B cell (primary cell): ENCODE measurements around the gene DNAJB12. TPM values are rescaled to one million over a fixed set of nuclear protein-coding genes. Genes with fewer than 3 reads are reported as not detected.

ENCODE experiments used
- ATAC-seq: fragments of 200-7000 bp; cut with Tn5 transposase; one replicate; pipeline ENCODE4 v1.10.0; 2021; ENCODE audit warnings: low read depth, mild to moderate bottlenecking, moderate number of reproducible peaks, moderate library complexity
- CTCF ChIA-PET: fragments of 350-600 bp; sonication (Branson Sonifier 250); formaldehyde crosslinking; loops from one replicate; lab custom pipeline; 2021; ENCODE audit warnings: antibody characterized with exemption, inconsistent platforms; lab: Charles Lee
- POLR2A ChIA-PET: fragments of 350-600 bp; sonication (Branson Sonifier 250); formaldehyde crosslinking; loops from one replicate; lab custom pipeline; 2021; ENCODE audit warnings: antibody characterized with exemption; lab: Charles Lee
- DNase-seq: peaks from one replicate; pipeline ENCODE4 v3.0.0; 2013
- H2AFZ ChIP-seq: 2 replicates; pipeline ENCODE4 v1.6.1; 2012; ENCODE audit warnings: mild to moderate bottlenecking, low read depth, low read length; ENCODE audit not compliant: insufficient read depth, poor library complexity, severe bottlenecking
- H3K27ac ChIP-seq, 2 donors: 1 replicate in 1 of 2; 2 replicates in 1 of 2; pipeline ENCODE4 v1.5.1; 2012 to 2013; ENCODE audit warnings: low read length in 2 of 2, mild to moderate bottlenecking in 2 of 2, moderate library complexity in 1 of 2
- H3K27me3 ChIP-seq, 4 experiments: fragments of 200-600 bp in 1 of 4; sonication (generic) in 1 of 4; replicated peaks in 1 of 4; 1 replicate in 2 of 4; 2 replicates in 2 of 4; pipeline versions ENCODE4 v1.6.1 to v1.7.0; 2013 to 2016; ENCODE audit warnings: low read length in 3 of 4, mild to moderate bottlenecking in 2 of 4, mixed read lengths in 1 of 4, moderate library complexity in 1 of 4; ENCODE audit not compliant: insufficient read depth in 4 of 4, control insufficient read depth in 3 of 4; ENCODE audit errors: control extremely low read depth in 1 of 4
- H3K36me3 ChIP-seq, 2 experiments: replicated peaks in 1 of 2; 1 replicate in 1 of 2; 2 replicates in 1 of 2; pipeline versions ENCODE4 v1.6.1 to v1.7.1; 2013; ENCODE audit warnings: low read length in 1 of 2; ENCODE audit not compliant: insufficient read depth in 2 of 2, control insufficient read depth in 1 of 2; ENCODE audit errors: control extremely low read depth in 1 of 2, extremely low read depth in 1 of 2
- H3K4me1 ChIP-seq, 2 donors: fragments of 200-600 bp in 1 of 2; sonication (generic) in 1 of 2; 1 replicate in 1 of 2; 2 replicates in 1 of 2; pipeline versions ENCODE4 v1.5.1 to v1.6.1; 2013 to 2017; ENCODE audit warnings: low read length in 2 of 2; ENCODE audit not compliant: control insufficient read depth in 2 of 2, insufficient read depth in 2 of 2
- H3K4me2 ChIP-seq: replicated peaks from 2 replicates; pipeline ENCODE3; 2012; ENCODE audit warnings: mild to moderate bottlenecking, low read depth, low read length; ENCODE audit not compliant: poor library complexity, severe bottlenecking
- H3K4me3 ChIP-seq, 5 experiments: fragments of 200-600 bp in 1 of 5; sonication (generic) in 1 of 5; 1 replicate in 3 of 5; 2 replicates in 2 of 5; pipeline versions ENCODE4 v1.5.1 to v1.7.0; 2011 to 2016; ENCODE audit warnings: low read length in 4 of 5, mild to moderate bottlenecking in 4 of 5, low read depth in 2 of 5, control low read depth in 1 of 5, moderate library complexity in 1 of 5; ENCODE audit not compliant: insufficient read depth in 1 of 5; ENCODE audit errors: control extremely low read depth in 1 of 5, extremely low read depth in 1 of 5
- H3K79me2 ChIP-seq: fragments of 200-600 bp; sonication (generic); one replicate; pipeline ENCODE4 v1.6.0; 2016; ENCODE audit warnings: low read length; ENCODE audit not compliant: control insufficient read depth, insufficient read depth
- H3K9ac ChIP-seq: fragments of 200-600 bp; sonication (generic); 2 replicates; pipeline ENCODE4 v1.6.1; 2017; ENCODE audit warnings: mild to moderate bottlenecking, low read length, moderate library complexity
- H3K9me3 ChIP-seq, 3 donors: one replicate each; pipeline versions ENCODE4 v1.6.1 to v1.7.1; 2013; ENCODE audit warnings: low read length in 2 of 3; ENCODE audit not compliant: control insufficient read depth in 2 of 3, insufficient read depth in 1 of 3; ENCODE audit errors: control extremely low read depth in 1 of 3
- H4K20me1 ChIP-seq: 2 replicates; pipeline ENCODE4 v1.6.0; 2012; ENCODE audit warnings: mild to moderate bottlenecking, low read length; ENCODE audit not compliant: insufficient read depth, control insufficient read depth, poor library complexity, severe bottlenecking
- H3K27ac Mint-ChIP-seq: one replicate; pipeline ENCODE4 v1.8.0; 2021; ENCODE audit warnings: mixed read lengths
- H3K27me3 Mint-ChIP-seq: one replicate; pipeline ENCODE4 v1.8.0; 2021; ENCODE audit warnings: mixed read lengths
- H3K4me1 Mint-ChIP-seq: one replicate; pipeline ENCODE4 v1.8.0; 2021; ENCODE audit warnings: mixed read lengths
- H3K4me3 Mint-ChIP-seq: one replicate; pipeline ENCODE4 v1.8.0; 2021; ENCODE audit warnings: mixed read lengths
- H3K9me3 Mint-ChIP-seq: one replicate; pipeline ENCODE4 v1.8.0; 2022; ENCODE audit warnings: mixed read lengths; ENCODE audit not compliant: insufficient read depth
- CTCF ChIP-seq: fragments of 200-600 bp; IDR thresholded peaks from one replicate; pipeline ENCODE4 v1.8.0; 2022; ENCODE audit warnings: antibody characterized with exemption, mild to moderate bottlenecking
- EZH2 ChIP-seq: IDR thresholded peaks from 2 replicates; pipeline ENCODE4 v1.6.1; 2012; ENCODE audit warnings: borderline replicate concordance, low read depth, mild to moderate bottlenecking, moderate library complexity, low read length; ENCODE audit not compliant: insufficient read depth, poor library complexity, severe bottlenecking
- WGBS: methylation state at CpG from one replicate; pipeline ENCODE4 v1.1.5; 2013; ENCODE audit warnings: missing lambda C conversion rate; ENCODE audit not compliant: insufficient coverage; 5-methylcytosine and 5-hydroxymethylcytosine counted together
- intact Hi-C: fragments of 100-400 bp; cut with micrococcal nuclease; formaldehyde crosslinking; loops from one replicate; pipeline ENCODE4 v1.10.0; 2022
- polyA plus RNA-seq: library from polyadenylated mRNA; depleted of rRNA; stranded (reverse); fragments of >200 nt; gene quantifications from 2 replicates; pipeline ENCODE4 v1.2.3, GENCODE V29; 2012
- total RNA-seq, 2 donors: library from RNA; stranded (reverse); fragments of 120-200 nt in 1 of 2; gene quantifications; 1 replicate in 1 of 2; 2 replicates in 1 of 2; pipeline versions ENCODE4 v1.2.3 to v1.2.4, GENCODE V29; 2013 to 2022

The DNAJB12 gene
- total and polyA plus RNA-seq, 2 donors (not counting 1 experiment from before 2014, with no cell fraction given): 16.1 to 42.3 TPM

GRCh38 chr10:72337722-72338121 is 17.0 kb downstream of the DNAJB12 start:
- intact Hi-C loops: loop anchor here (1.0 to 5.0 kb wide), 2 partner anchors 211 to 250 kb away; partner anchors contain the start of gene SPOCK2
- Histone ChIP-seq H3K4me3 (no peak overlapping the region), H4K20me1 (peaks cover 4% of the 10 kb centered on the region), H3K4me2 (no peak overlapping the region), H2AFZ (no peak overlapping the region), H3K9me3 (no peaks in the 10 kb centered on the region), H3K79me2 (peaks cover 4% of the 10 kb centered on the region), H3K27ac (no peak overlapping the region), H3K36me3 (peaks cover 0 to 37% of the 10 kb centered on the region in 2 experiments), H3K9ac (no peak overlapping the region), H3K4me1 (peaks cover 46 to 55% of the 10 kb centered on the region in 2 donors), H3K27me3 (no peaks in the 10 kb centered on the region)
- ATAC-seq (no peak), DNase-seq (no peak)
- ChIA-PET CTCF (interaction anchor here (0.6 to 13.9 kb wide), 54 partner anchors 8 to 1910 kb away, joined by 3 to 333 read pairs (median 5); partner anchors contain the start of genes ANAPC16, ASCC1, DDIT4 and DNAJB12), POLR2A (interaction anchor here (0.7 to 6.2 kb wide), 7 partner anchors 12 to 205 kb away, joined by 3 to 73 read pairs (median 4); no protein-coding TSS in a partner anchor)
- no peak for TF ChIP-seq EZH2
- TF ChIP-seq CTCF: no peak
- Mint-ChIP-seq H3K27me3 (no peaks in the 10 kb centered on the region), H3K4me3 (no peak overlapping the region), H3K27ac (peak overlapping the region; percentile 41), H3K4me1 (peaks cover 55% of the 10 kb centered on the region), H3K9me3 (no peaks in the 10 kb centered on the region)
- 95% methylated on average over 8 of the region's 9 CpGs for WGBS

GRCh38 chr10:72337039-72337629 is 17.6 kb downstream of the DNAJB12 start:
- Histone ChIP-seq H3K4me1 (peaks cover 51 to 61% of the 10 kb centered on the region in 2 donors), H3K27ac (no peak overlapping the region), H4K20me1 (peaks cover 4% of the 10 kb centered on the region), H3K4me2 (peak overlapping the region; percentile 31), H3K27me3 (no peaks in the 10 kb centered on the region), H3K4me3 (no peak overlapping the region), H3K36me3 (peaks cover 0 to 34% of the 10 kb centered on the region in 2 experiments), H3K9ac (no peak overlapping the region), H3K79me2 (peaks cover 4% of the 10 kb centered on the region), H3K9me3 (no peaks in the 10 kb centered on the region), H2AFZ (no peak overlapping the region)
- peak overlapping the region; percentile 27 for H3K27ac Mint-ChIP-seq
- no peaks in the 10 kb centered on the region for H3K9me3 Mint-ChIP-seq
- H3K27me3 Mint-ChIP-seq: no peaks in the 10 kb centered on the region
- 25% methylated on average over 3 of the region's 5 CpGs for WGBS
- ATAC-seq: no peak
- peak; percentile 78 for DNase-seq
- ChIA-PET CTCF (interaction anchor here (0.6 to 13.9 kb wide), 56 partner anchors 8 to 502 kb away, joined by 3 to 333 read pairs (median 5); partner anchors contain the start of genes ANAPC16, ASCC1, DDIT4 and DNAJB12), POLR2A (interaction anchor here (1.1 to 6.2 kb wide), 6 partner anchors 12 to 205 kb away, joined by 3 to 73 read pairs (median 4); no protein-coding TSS in a partner anchor)
- no peak overlapping the region for H3K4me3 Mint-ChIP-seq
- peaks cover 60% of the 10 kb centered on the region for H3K4me1 Mint-ChIP-seq
- TF ChIP-seq EZH2 (no peak), CTCF (peak; percentile 98)
- intact Hi-C loops: loop anchor here (1.0 to 5.0 kb wide), 2 partner anchors 211 to 250 kb away; partner anchors contain the start of gene SPOCK2
